Measurements from ENCODE around the gene MAL. TPM values are rescaled to one million over a fixed set of nuclear protein-coding genes. Genes with fewer than 3 reads are reported as not detected.

Gene MAL
- total and polyA plus RNA-seq, 2 of the 4 experiments (the other 2 are of a cell fraction) = not detected

GRCh38 chr2:94994063-94994913, 31.2 kb upstream of the MAL start (continued):
- no peak for TF ChIP-seq RAD21 (IDR thresholded peaks at IDR 0.05; ENCODE audit: low read length)

GRCh38 chr2:94994914-94995552, 30.5 kb upstream of the MAL start:
- no CpG with 5 or more reads among the region's 3 CpGs for WGBS, 2 experiments (ENCODE audit: extremely low coverage in 2 of 2, insufficient read length in 1 of 2)
- no peak overlapping the region for H2BK15ac ChIP-seq (ENCODE audit: low read depth, low read length)
- ATAC-seq (ENCODE audit: low read depth) (no peak), DNase-seq (no peak)
- H3K4me1 ChIP-seq (ENCODE audit: control insufficient read depth, insufficient read depth, low read length) = no peaks in the 10 kb centered on the region
- POLR2A ChIA-PET (ENCODE audit: unreplicated experiment) = no interaction called here
- H2AFZ ChIP-seq (replicated peaks; ENCODE audit: low read length, poor library complexity) = no peak overlapping the region
- no peak overlapping the region for H3K4ac ChIP-seq (ENCODE audit: low read depth, low read length)
- H3K56ac ChIP-seq (ENCODE audit: extremely low read depth, insufficient read depth, low read length) = no peak overlapping the region
- no peak overlapping the region for H2AK5ac ChIP-seq (ENCODE audit: low read depth, low read length)
- no TSS peak for BruUV-seq (replicated peaks)
- H3K27ac ChIP-seq (ENCODE audit: insufficient read depth, low read length) = no peak overlapping the region
- intact Hi-C loops (cut with micrococcal nuclease) (no loop called here), dilution Hi-C loops (cut with HindIII; ENCODE audit: low sequenced_read_pairs, unreplicated experiment) (no loop called here), in situ Hi-C loops (cut with MboI; ENCODE audit: low sequenced_read_pairs) (no loop called here)
- TF ChIP-seq ELK1 (IDR thresholded peaks at IDR 0.05; ENCODE audit: borderline replicate concordance, low read depth, low read length) (no peak), BHLHE40 (IDR thresholded peaks at IDR 0.05; ENCODE audit: low read depth, low read length) (no peak), RCOR1 (IDR thresholded peaks at IDR 0.05; ENCODE audit: insufficient replicate concordance, low read length) (no peak)
- no peak overlapping the region for H3K23ac ChIP-seq (ENCODE audit: low read depth, low read length)
- H4K20me1 ChIP-seq (ENCODE audit: insufficient read depth, low read length) = no peaks in the 10 kb centered on the region
- H3K9ac ChIP-seq (ENCODE audit: low read depth, low read length) = no peak overlapping the region
- no peak overlapping the region for H2AK9ac ChIP-seq (replicated peaks; ENCODE audit: low read depth, low read length, poor library complexity)
- no peak overlapping the region for H3K18ac ChIP-seq (ENCODE audit: low read depth, low read length)
- H4K5ac ChIP-seq (ENCODE audit: low read depth, low read length) = no peak overlapping the region
- no peak overlapping the region for H2BK120ac ChIP-seq (ENCODE audit: low read depth, low read length)
- H3K4me2 ChIP-seq (ENCODE audit: low read depth, low read length) = no peak overlapping the region
- no peak overlapping the region for H2BK20ac ChIP-seq (ENCODE audit: low read depth, low read length)
- H2BK5ac ChIP-seq (ENCODE audit: low read depth, low read length, poor library complexity, severe bottlenecking) = peak overlapping the region; percentile 15
- no peak overlapping the region for H4K8ac ChIP-seq (ENCODE audit: low read depth in 2 of 2, low read length in 2 of 2)
- CTCF ChIA-PET = no interaction called here
- H3K14ac ChIP-seq (replicated peaks; ENCODE audit: low read depth, low read length) = no peak overlapping the region
- no peaks in the 10 kb centered on the region for H3K79me1 ChIP-seq (ENCODE audit: low read depth in 1 of 2, low read length in 2 of 2)
- H3K9me1 ChIP-seq (ENCODE audit: insufficient read depth, low read length) = no peaks in the 10 kb centered on the region
- no peaks in the 10 kb centered on the region for H3K36me3 ChIP-seq (ENCODE audit: control insufficient read depth, insufficient read depth, low read length)
- peaks cover 28% of the 10 kb centered on the region for H3K27me3 ChIP-seq (ENCODE audit: control insufficient read depth, insufficient read depth, low read length)
- no peaks in the 10 kb centered on the region for H3K9me3 ChIP-seq (ENCODE audit: control insufficient read depth, insufficient read depth, low read length)
- H3K4me3 ChIP-seq (ENCODE audit: insufficient read depth, low read depth, low read length) = no peak overlapping the region
- H4K91ac ChIP-seq (ENCODE audit: insufficient read depth, low read depth, low read length) = no peak overlapping the region

All from IMR-90 (cell line).